Keratinocyte (primary cell): ENCODE measurements around the gene RPIA. TPM values are rescaled to one million over a fixed set of nuclear protein-coding genes. Genes with fewer than 3 reads are reported as not detected.
"Not testable (repeated sequence)": the region's sequence is repeated elsewhere in the genome, so short reads cannot be mapped to it uniquely, and the experiment has no call there.

Experiments
- DNase-seq: peaks from one replicate; pipeline ENCODE4 v3.0.0-alpha.2; 2011; ENCODE audit warnings: low read depth, missing footprints, low spot score
- FAIRE-seq: peaks from 2 replicates; lab custom pipeline; 2011; peaks lifted over from hg19 to GRCh38; lab: Jason Lieb, UNC
- H2AFZ ChIP-seq: 2 replicates; pipeline ENCODE4 v1.6.0; 2012; ENCODE audit warnings: low read length, control low read depth, inconsistent platforms; ENCODE audit not compliant: control insufficient read depth
- H3K27ac ChIP-seq: 2 replicates; pipeline ENCODE4 v1.5.1; 2011; ENCODE audit warnings: low read length; ENCODE audit not compliant: control insufficient read depth, insufficient read depth
- H3K27me3 ChIP-seq: 3 replicates; pipeline ENCODE4 v1.6.0; 2011; ENCODE audit warnings: low read length; ENCODE audit not compliant: control insufficient read depth, insufficient read depth; ENCODE audit errors: extremely low read depth
- H3K36me3 ChIP-seq, 2 experiments: 2 replicates in 1 of 2; 3 replicates in 1 of 2; pipeline ENCODE4 v1.5.1; 2011; ENCODE audit warnings: low read length in 2 of 2, mild to moderate bottlenecking in 1 of 2; ENCODE audit not compliant: control insufficient read depth in 2 of 2, insufficient read depth in 2 of 2; ENCODE audit errors: extremely low read depth in 1 of 2
- H3K4me1 ChIP-seq: 3 replicates; pipeline ENCODE4 v1.5.1; 2011; ENCODE audit warnings: low read length; ENCODE audit not compliant: control insufficient read depth, insufficient read depth; ENCODE audit errors: extremely low read depth
- H3K4me2 ChIP-seq: 3 replicates; pipeline ENCODE4 v1.6.0; 2011; ENCODE audit warnings: low read depth, low read length; ENCODE audit not compliant: control insufficient read depth, insufficient read depth; ENCODE audit errors: extremely low read depth
- H3K4me3 ChIP-seq, 3 experiments: fragments of 200-600 bp in 1 of 3; sonication (generic) in 1 of 3; 2 replicates in 2 of 3; 3 replicates in 1 of 3; pipeline ENCODE4 v1.5.1; 2011 to 2016; ENCODE audit warnings: low read length in 3 of 3, mild to moderate bottlenecking in 3 of 3, control low read depth in 2 of 3, inconsistent platforms in 1 of 3, low read depth in 1 of 3, mixed read lengths in 1 of 3, mixed run types in 1 of 3, moderate library complexity in 1 of 3; ENCODE audit not compliant: control insufficient read depth in 2 of 3, insufficient read depth in 2 of 3; ENCODE audit errors: extremely low read depth in 1 of 3
- H3K79me2 ChIP-seq: 2 replicates; pipeline ENCODE4 v1.6.0; 2012; ENCODE audit warnings: low read length; ENCODE audit not compliant: control insufficient read depth, insufficient read depth
- H3K9ac ChIP-seq: 3 replicates; pipeline ENCODE4 v1.6.0; 2011; ENCODE audit warnings: low read length; ENCODE audit not compliant: control insufficient read depth, insufficient read depth; ENCODE audit errors: extremely low read depth
- H3K9me1 ChIP-seq: 3 replicates; pipeline ENCODE4 v1.6.0; 2011; ENCODE audit warnings: low read length; ENCODE audit not compliant: control insufficient read depth, insufficient read depth; ENCODE audit errors: extremely low read depth
- H3K9me3 ChIP-seq: 2 replicates; pipeline ENCODE4 v1.5.1; 2012; ENCODE audit warnings: low read depth, low read length; ENCODE audit not compliant: control insufficient read depth
- H4K20me1 ChIP-seq: 3 replicates; pipeline ENCODE4 v1.6.0; 2011; ENCODE audit warnings: low read length; ENCODE audit not compliant: control insufficient read depth, insufficient read depth; ENCODE audit errors: extremely low read depth
- dilution Hi-C: fragments of 300-500 bp; cut with MboI; formaldehyde crosslinking; loops from one replicate; pipeline ENCODE4 v1.7.0; 2020; ENCODE audit warnings: low sequenced_read_pairs; ENCODE audit not compliant: extremely low pct_ligation_motif_present
- polyA plus RNA-seq, 5 experiments: library from polyadenylated mRNA; depleted of rRNA in 3 of 5; stranded (reverse) in 3 of 5; stranded (forward) in 1 of 5; unstranded in 1 of 5; fragments of >200 nt; gene quantifications; 1 replicate in 1 of 5; 2 replicates in 3 of 5; 3 replicates in 1 of 5; pipeline versions ENCODE4 v1.2.1 to v1.2.3, GENCODE V29; 2011 to 2012; ENCODE audit warnings: missing spikeins in 2 of 5, low read depth in 1 of 5, low replicate concordance in 1 of 5

RPIA gene
- polyA plus RNA-seq, 1 donor (not counting 4 experiments of a cell fraction or from before 2014, with no cell fraction given), result 11.4 TPM

GRCh38 chr2:88796523-88796922 lies 105.0 kb downstream of the RPIA start:
- H2AFZ ChIP-seq, H3K36me3 ChIP-seq, H3K9me1 ChIP-seq, H3K79me2 ChIP-seq, FAIRE-seq, dilution Hi-C loops, H3K9me3 ChIP-seq, H3K9ac ChIP-seq, H3K4me3 ChIP-seq, H4K20me1 ChIP-seq, H3K4me2 ChIP-seq, H3K4me1 ChIP-seq, H3K27me3 ChIP-seq, H3K27ac ChIP-seq, DNase-seq: not testable (repeated sequence)

- H4K20me1 ChIP-seq, H3K27ac ChIP-seq, H3K79me2 ChIP-seq, dilution Hi-C loops, FAIRE-seq, H3K4me3 ChIP-seq, H3K4me2 ChIP-seq, H3K27me3 ChIP-seq, H3K9me3 ChIP-seq, H3K36me3 ChIP-seq, H3K4me1 ChIP-seq, DNase-seq, H3K9me1 ChIP-seq, H3K9ac ChIP-seq, H2AFZ ChIP-seq: not testable (repeated sequence)
Measured at GRCh38 chr2:88797164-88797563, 105.7 kb downstream of the RPIA start.

Other genes starting within 250 kb of the RPIA start
- 0.02 TPM in 1 of 3 replicates, not detected in the others for gene FOXI3, start 239.0 kb upstream of the RPIA start, polyA plus RNA-seq
- gene EIF2AK3, start 64.2 kb upstream of the RPIA start, polyA plus RNA-seq, result 7.6 to 10.9 TPM (median 7.9 TPM) in 3 replicates